Measurements from ENCODE around the gene SSBP4.

GRCh38 chr19:18465964-18466339 is 46.8 kb downstream of the SSBP4 start:
- TF ChIP-seq, protein P1, sequence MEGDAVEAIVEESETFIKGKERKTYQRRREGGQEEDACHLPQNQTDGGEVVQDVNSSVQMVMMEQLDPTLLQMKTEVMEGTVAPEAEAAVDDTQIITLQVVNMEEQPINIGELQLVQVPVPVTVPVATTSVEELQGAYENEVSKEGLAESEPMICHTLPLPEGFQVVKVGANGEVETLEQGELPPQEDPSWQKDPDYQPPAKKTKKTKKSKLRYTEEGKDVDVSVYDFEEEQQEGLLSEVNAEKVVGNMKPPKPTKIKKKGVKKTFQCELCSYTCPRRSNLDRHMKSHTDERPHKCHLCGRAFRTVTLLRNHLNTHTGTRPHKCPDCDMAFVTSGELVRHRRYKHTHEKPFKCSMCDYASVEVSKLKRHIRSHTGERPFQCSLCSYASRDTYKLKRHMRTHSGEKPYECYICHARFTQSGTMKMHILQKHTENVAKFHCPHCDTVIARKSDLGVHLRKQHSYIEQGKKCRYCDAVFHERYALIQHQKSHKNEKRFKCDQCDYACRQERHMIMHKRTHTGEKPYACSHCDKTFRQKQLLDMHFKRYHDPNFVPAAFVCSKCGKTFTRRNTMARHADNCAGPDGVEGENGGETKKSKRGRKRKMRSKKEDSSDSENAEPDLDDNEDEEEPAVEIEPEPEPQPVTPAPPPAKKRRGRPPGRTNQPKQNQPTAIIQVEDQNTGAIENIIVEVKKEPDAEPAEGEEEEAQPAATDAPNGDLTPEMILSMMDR (IDR thresholded peaks at IDR 0.05): no peak
- no peak for TF ChIP-seq POLR2A (IDR thresholded peaks at IDR 0.05)
